GM11168 (cell line): ENCODE data around the gene PIM1.
"Not testable (repeated sequence)": the region's sequence is repeated elsewhere in the genome, so short reads cannot be mapped to it uniquely, and the experiment has no call there.

ENCODE experiments used
- in situ Hi-C: fragments of 300-500 bp; cut with MboI; formaldehyde crosslinking; loops from one replicate; pipeline ENCODE4 v1.12.0; 2022; ENCODE audit warnings: low sequenced_read_pairs; ENCODE audit not compliant: unreplicated experiment

PIM1 gene

GRCh38 chr6:37170273-37171200 lies 585 bp downstream of the PIM1 start:
- in situ Hi-C loops = loop anchor here (5.0 kb wide), 1 partner anchor 118 kb away; no protein-coding TSS in a partner anchor

GRCh38 chr6:37171201-37171969 lies 1.4 kb downstream of the PIM1 start:
- in situ Hi-C loops = loop anchor here (5.0 kb wide), 1 partner anchor 119 kb away; no protein-coding TSS in a partner anchor

DNA sequence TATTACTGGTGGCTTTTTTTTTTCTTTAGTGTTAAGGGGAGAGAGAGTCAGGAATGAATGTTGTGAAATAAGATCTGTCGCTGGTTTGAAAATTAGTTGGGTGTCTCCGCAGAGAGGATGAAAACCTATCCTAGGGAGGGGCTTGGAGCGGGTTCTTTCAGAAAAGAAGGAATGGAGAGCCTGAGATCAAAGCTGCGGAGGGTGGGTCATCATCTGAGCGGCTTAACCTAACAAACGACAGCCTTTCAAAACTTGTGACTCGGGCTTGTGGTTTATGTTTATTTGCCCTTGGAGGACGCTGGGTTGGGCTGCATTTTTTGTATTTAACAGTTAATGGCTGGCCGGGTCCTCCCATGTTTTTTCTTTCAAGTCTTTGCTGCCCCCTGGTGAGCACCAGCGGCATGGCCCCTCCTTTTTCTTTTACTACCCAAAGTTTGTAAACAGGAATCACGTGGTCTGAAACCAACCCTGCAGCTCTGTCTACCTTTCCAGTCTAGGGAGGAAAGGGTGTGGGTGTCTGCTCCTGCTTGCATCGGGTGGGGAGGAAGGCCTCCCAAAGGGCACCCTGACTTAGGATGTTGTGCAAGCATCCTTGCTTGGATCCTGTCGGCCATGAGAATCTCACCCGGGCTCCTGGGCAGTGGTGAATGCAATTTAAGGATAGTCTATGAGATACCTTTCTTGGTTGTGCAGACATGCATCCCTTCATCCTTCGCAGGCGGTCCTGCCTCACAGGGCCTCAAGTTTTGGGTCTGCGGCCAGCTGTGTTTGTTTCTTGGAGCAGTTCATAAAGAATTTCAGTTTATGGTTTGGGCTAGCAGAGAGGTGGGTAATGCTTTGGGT lies 2.2 kb downstream of the PIM1 start:
- in situ Hi-C loops = loop anchor here (5.0 kb wide), 1 partner anchor 120 kb away; no protein-coding TSS in a partner anchor

DNA sequence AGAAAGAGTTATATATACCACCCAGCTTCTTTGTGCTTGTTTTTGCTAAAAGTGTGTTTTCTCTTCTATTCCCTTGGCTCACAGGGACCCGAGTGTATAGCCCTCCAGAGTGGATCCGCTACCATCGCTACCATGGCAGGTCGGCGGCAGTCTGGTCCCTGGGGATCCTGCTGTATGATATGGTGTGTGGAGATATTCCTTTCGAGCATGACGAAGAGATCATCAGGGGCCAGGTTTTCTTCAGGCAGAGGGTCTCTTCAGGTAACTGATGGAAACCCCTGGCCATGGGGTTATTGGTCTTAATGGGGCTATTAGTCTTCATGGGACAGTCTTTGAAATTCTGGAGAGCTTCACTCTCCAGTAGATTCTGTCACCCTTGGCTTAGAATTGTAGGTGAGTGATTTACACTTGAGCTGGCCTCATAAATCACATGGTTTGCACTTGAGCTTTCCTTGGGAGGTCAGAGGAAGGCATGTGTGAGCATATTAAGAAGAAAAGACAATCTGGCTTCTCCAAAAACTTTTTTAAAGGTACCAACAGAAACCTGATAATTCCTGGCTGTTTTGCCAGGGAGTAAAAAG lies 3.0 kb downstream of the PIM1 start:
- in situ Hi-C loops = loop anchor here (5.0 kb wide), 1 partner anchor 121 kb away; no protein-coding TSS in a partner anchor

DNA sequence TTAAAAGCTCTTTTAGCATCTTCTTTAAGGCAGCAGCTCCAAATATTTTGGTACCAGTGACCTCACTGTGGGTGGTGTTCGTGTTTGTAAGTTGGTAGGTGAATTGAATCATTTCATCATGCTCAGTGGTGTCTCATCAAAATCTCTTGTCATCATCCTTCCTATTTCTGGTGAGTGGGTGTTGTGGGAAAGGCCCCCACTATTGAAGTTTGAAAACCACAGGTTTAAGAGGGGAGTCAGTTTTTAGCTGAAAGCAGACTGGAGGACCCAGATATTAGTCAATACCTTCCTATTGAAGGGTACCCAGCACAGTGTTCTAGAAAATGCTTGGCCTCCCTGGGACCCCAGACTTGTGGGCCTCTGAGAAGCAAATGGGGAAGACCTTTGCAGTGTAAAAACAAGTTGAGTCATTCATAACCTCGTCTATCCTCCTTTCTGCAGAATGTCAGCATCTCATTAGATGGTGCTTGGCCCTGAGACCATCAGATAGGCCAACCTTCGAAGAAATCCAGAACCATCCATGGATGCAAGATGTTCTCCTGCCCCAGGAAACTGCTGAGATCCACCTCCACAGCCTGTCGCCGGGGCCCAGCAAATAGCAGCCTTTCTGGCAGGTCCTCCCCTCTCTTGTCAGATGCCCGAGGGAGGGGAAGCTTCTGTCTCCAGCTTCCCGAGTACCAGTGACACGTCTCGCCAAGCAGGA lies 3.7 kb downstream of the PIM1 start:
- in situ Hi-C loops = loop anchor here (5.0 kb wide), 1 partner anchor 121 kb away; no protein-coding TSS in a partner anchor

- in situ Hi-C loops = loop anchor here (5.0 kb wide), 1 partner anchor 122 kb away; no protein-coding TSS in a partner anchor
These were observed 4.2 kb downstream of the PIM1 start for GRCh38 chr6:37174196-37174514.

DNA sequence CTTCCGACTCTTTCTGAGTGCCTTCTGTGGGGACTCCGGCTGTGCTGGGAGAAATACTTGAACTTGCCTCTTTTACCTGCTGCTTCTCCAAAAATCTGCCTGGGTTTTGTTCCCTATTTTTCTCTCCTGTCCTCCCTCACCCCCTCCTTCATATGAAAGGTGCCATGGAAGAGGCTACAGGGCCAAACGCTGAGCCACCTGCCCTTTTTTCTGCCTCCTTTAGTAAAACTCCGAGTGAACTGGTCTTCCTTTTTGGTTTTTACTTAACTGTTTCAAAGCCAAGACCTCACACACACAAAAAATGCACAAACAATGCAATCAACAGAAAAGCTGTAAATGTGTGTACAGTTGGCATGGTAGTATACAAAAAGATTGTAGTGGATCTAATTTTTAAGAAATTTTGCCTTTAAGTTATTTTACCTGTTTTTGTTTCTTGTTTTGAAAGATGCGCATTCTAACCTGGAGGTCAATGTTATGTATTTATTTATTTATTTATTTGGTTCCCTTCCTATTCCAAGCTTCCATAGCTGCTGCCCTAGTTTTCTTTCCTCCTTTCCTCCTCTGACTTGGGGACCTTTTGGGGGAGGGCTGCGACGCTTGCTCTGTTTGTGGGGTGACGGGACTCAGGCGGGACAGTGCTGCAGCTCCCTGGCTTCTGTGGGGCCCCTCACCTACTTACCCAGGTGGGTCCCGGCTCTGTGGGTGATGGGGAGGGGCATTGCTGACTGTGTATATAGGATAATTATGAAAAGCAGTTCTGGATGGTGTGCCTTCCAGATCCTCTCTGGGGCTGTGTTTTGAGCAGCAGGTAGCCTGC lies 4.8 kb downstream of the PIM1 start:
- in situ Hi-C loops = loop anchor here (5.0 kb wide), 1 partner anchor 122 kb away; no protein-coding TSS in a partner anchor

DNA sequence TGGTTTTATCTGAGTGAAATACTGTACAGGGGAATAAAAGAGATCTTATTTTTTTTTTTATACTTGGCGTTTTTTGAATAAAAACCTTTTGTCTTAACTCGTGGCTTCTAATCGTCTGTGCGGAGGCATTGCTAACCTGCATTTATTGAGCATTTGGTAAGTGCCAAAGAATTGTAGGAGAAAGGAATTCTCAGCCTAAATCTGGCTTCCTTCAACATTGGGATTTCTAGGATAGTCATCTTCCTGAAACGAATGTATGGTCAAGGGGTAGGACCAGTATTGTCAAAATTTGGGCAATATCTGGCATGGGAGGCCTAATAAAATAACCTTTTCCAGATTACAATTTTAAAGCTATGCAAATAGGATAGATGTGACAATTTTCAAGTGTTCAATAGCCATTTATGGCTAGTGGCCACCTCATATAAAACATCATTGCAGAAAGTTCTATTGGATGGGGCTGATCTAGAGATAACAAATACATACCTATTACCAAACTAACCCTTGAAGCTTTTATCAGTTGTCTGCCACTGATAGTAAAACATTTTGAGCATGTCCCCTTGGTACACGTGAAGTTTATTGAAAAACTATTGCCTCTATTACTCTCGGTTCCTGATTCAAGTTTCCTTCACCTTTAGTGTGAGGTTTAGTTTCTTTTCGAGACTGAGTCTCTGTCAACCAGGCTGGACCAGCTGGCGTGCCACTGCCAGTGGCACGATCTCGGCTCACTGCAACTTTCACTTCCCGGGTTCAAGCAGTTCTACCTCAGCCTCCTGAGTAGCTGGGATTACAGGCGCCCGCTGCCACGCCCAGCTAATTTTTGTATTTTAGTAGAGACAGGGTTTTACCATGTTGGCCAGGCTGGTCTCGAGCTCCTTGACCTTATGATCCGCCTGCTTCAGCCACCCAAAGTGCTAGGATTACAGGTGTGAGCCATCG lies 5.6 kb downstream of the PIM1 start:
- in situ Hi-C loops = no loop called here

DNA sequence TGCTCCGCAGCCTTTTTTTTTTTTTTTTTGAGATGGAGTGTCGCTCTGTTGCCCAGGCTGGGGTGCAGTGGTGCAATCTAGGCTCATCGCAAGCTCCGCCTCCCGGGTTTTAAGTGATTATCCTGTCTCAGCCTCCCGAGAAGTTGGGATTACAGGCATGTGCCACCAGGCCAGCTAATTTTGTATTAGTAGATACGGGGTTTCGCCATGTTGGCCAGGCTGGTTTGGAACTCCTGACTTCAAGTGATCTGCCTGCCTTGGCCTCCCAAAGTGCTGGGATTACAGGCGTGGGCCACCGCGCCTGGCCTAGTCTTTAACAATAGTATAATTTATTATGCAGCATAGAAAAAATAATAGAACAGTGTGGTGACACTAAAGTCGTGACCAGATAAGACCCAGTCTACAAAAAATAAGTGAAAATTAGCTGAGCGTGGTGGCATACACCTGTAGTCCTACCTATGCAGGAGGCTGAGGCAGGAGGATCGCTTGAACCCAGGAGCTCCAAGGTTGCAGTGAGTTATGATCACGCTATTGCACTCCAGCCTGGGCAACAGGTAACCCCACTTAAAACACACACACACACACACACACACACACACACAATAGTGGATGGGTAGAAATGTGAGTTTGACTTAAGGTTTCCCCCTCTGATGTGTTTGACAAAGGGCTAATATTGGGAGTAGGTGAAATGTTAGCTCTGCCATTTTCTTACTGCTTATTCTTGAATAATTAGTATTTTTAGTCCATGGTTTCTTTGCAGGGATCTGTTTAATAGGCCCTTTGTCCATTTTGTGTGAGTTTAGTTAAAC lies 6.5 kb downstream of the PIM1 start:
- in situ Hi-C loops = no loop called here

- in situ Hi-C loops = no loop called here
These were observed 7.4 kb downstream of the PIM1 start for GRCh38 chr6:37177077-37177934.

GRCh38 chr6:37177935-37178517 lies 8.1 kb downstream of the PIM1 start:
- in situ Hi-C loops = no loop called here

- in situ Hi-C loops = no loop called here
These were observed 10.1 kb downstream of the PIM1 start for GRCh38 chr6:37180075-37180474.

GRCh38 chr6:37180610-37181009 lies 10.7 kb downstream of the PIM1 start:
- in situ Hi-C loops = not testable (repeated sequence)

DNA sequence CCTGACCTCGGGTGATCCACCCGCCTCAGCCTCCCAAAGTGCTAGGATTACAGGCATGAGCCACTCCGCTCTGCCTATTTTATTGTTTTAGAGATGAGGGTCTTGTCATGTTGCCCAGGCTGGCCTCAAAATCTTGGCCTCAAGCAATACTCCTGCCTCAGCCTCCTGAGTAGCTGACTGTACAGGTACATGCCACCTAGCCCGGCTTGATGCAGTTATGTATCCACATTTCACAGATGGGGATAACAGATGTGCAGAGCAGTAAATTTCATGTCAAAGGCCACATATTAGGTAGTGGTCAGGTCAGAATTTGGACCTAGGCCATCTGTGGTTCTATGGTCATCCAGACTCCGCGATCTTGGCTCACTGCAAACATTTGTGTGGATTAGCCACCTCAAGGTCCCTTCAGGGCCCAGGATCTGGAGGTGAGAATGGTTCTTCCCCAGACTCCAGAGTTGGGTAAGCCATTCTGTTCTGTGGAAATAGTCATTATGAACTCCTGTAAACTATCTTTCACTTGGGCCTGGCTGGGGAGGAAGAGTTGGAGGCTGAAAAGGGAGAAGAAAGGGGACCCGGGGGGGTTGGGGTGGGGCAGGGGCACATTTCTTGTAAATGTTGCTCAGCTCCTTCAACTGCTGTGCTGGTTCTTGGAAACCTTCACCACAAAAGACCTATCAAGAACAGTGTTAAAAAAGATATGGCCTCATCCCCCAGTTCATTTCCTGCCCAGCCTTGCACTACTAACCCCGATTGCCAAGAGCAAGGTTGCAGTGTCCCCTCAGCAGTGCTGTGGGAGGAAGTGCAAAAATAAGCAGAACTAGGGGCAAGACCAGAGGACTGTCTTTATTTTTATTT lies 13.0 kb downstream of the PIM1 start:
- in situ Hi-C loops = no loop called here
